HEK293 (cell line): Measurements from ENCODE around the gene MLF2.

Experiments
- EGR2 ChIP-seq: fragments of 450-650 bp; formaldehyde crosslinking; IDR thresholded peaks from 2 replicates; pipeline ENCODE4 v1.5.1; 2016; ENCODE audit warnings: low read depth, missing biosample characterization, missing genetic modification characterization
- GLIS2 ChIP-seq: fragments of 450-650 bp; formaldehyde crosslinking; IDR thresholded peaks from 2 replicates; pipeline ENCODE4 v1.5.1; 2016; ENCODE audit warnings: missing biosample characterization, missing genetic modification characterization
- MEIS1 ChIP-seq: sonication (generic); formaldehyde crosslinking; IDR thresholded peaks from 2 replicates; pipeline ENCODE4 v1.8.1; 2022; ENCODE audit warnings: missing genetic modification reagents, mild to moderate bottlenecking, borderline replicate concordance
- SP3 ChIP-seq: fragments of 450-650 bp; formaldehyde crosslinking; IDR thresholded peaks from 2 replicates; pipeline ENCODE4 v1.5.1; 2016; ENCODE audit warnings: missing biosample characterization, missing genetic modification characterization
- ZFHX2 ChIP-seq: fragments of 450-650 bp; formaldehyde crosslinking; conservative IDR thresholded peaks from 2 replicates; pipeline ENCODE4 v1.5.1; 2016; ENCODE audit warnings: missing biosample characterization, missing genetic modification characterization
- ZIC2 ChIP-seq: fragments of 450-650 bp; formaldehyde crosslinking; IDR thresholded peaks from 2 replicates; pipeline ENCODE4 v1.5.1; 2016; ENCODE audit warnings: missing biosample characterization, missing genetic modification characterization
- ZNF114 ChIP-seq: fragments of 450-650 bp; formaldehyde crosslinking; IDR thresholded peaks from 2 replicates; pipeline ENCODE4 v1.5.0; 2017; ENCODE audit warnings: missing biosample characterization, missing genetic modification characterization
- ZNF133 ChIP-seq: fragments of 450-650 bp; formaldehyde crosslinking; IDR thresholded peaks from 2 replicates; pipeline ENCODE4 v1.5.1; 2016; ENCODE audit warnings: missing biosample characterization, missing genetic modification characterization
- ZNF23 ChIP-seq: fragments of 450-650 bp; formaldehyde crosslinking; IDR thresholded peaks from 2 replicates; pipeline ENCODE4 v1.5.1; 2016; ENCODE audit warnings: missing biosample characterization, missing genetic modification characterization, borderline replicate concordance
- ZNF394 ChIP-seq: fragments of 450-650 bp; formaldehyde crosslinking; IDR thresholded peaks from 2 replicates; pipeline ENCODE4 v1.5.1; 2016; ENCODE audit warnings: missing biosample characterization, missing genetic modification characterization, mild to moderate bottlenecking, moderate library complexity, borderline replicate concordance
- ZNF629 ChIP-seq: fragments of 450-650 bp; formaldehyde crosslinking; IDR thresholded peaks from 2 replicates; pipeline ENCODE4 v1.5.1; 2017; ENCODE audit warnings: missing biosample characterization, missing genetic modification characterization
- ZNF677 ChIP-seq: fragments of 450-650 bp; IDR thresholded peaks from 2 replicates; pipeline ENCODE4 v1.5.0; 2018; ENCODE audit warnings: missing biosample characterization, mild to moderate bottlenecking, missing genetic modification characterization, moderate library complexity
- ZNF791 ChIP-seq: fragments of 450-650 bp; formaldehyde crosslinking; IDR thresholded peaks from 2 replicates; pipeline ENCODE4 v1.5.1; 2016; ENCODE audit warnings: missing biosample characterization, missing genetic modification characterization
- ZSCAN4 ChIP-seq: fragments of 450-650 bp; formaldehyde crosslinking; IDR thresholded peaks from 2 replicates; pipeline ENCODE4 v1.5.1; 2017; ENCODE audit warnings: missing biosample characterization, missing genetic modification characterization
- TF ChIP-seq, protein P1 (sequence below): fragments of 450-650 bp; formaldehyde crosslinking; IDR thresholded peaks from 2 replicates; pipeline ENCODE4 v1.5.1; 2016; ENCODE audit warnings: missing biosample characterization, missing genetic modification characterization, borderline replicate concordance
- TF ChIP-seq, protein P2 (sequence below): fragments of 450-650 bp; formaldehyde crosslinking; IDR thresholded peaks from 2 replicates; pipeline ENCODE4 v1.5.1; 2016; ENCODE audit warnings: missing biosample characterization, missing genetic modification characterization
- TF ChIP-seq, protein P3 (sequence below): fragments of 450-650 bp; formaldehyde crosslinking; IDR thresholded peaks from 2 replicates; pipeline ENCODE4 v1.5.1; 2016; ENCODE audit warnings: missing biosample characterization, missing genetic modification characterization
- TF ChIP-seq, protein P4 (sequence below): fragments of 450-650 bp; formaldehyde crosslinking; IDR thresholded peaks from 2 replicates; pipeline ENCODE4 v1.5.1; 2016; ENCODE audit warnings: missing biosample characterization, missing genetic modification characterization, borderline replicate concordance
- TF ChIP-seq, protein P5 (sequence below): fragments of 450-650 bp; formaldehyde crosslinking; IDR thresholded peaks from 2 replicates; pipeline ENCODE4 v1.5.1; 2016; ENCODE audit warnings: missing biosample characterization, missing genetic modification characterization
- TF ChIP-seq, protein P6 (sequence below): fragments of 450-650 bp; formaldehyde crosslinking; IDR thresholded peaks from 2 replicates; pipeline ENCODE4 v1.5.1; 2016; ENCODE audit warnings: missing biosample characterization, missing genetic modification characterization
- TF ChIP-seq, protein P7 (sequence below): fragments of 450-650 bp; formaldehyde crosslinking; conservative IDR thresholded peaks from 2 replicates; pipeline ENCODE4 v1.5.1; 2016; ENCODE audit warnings: low read depth, missing biosample characterization, missing genetic modification characterization

The MLF2 gene

GRCh38 chr12:6768437-6768914 lies 15.5 kb upstream of the MLF2 start (continued):
- TF ChIP-seq, protein P1, sequence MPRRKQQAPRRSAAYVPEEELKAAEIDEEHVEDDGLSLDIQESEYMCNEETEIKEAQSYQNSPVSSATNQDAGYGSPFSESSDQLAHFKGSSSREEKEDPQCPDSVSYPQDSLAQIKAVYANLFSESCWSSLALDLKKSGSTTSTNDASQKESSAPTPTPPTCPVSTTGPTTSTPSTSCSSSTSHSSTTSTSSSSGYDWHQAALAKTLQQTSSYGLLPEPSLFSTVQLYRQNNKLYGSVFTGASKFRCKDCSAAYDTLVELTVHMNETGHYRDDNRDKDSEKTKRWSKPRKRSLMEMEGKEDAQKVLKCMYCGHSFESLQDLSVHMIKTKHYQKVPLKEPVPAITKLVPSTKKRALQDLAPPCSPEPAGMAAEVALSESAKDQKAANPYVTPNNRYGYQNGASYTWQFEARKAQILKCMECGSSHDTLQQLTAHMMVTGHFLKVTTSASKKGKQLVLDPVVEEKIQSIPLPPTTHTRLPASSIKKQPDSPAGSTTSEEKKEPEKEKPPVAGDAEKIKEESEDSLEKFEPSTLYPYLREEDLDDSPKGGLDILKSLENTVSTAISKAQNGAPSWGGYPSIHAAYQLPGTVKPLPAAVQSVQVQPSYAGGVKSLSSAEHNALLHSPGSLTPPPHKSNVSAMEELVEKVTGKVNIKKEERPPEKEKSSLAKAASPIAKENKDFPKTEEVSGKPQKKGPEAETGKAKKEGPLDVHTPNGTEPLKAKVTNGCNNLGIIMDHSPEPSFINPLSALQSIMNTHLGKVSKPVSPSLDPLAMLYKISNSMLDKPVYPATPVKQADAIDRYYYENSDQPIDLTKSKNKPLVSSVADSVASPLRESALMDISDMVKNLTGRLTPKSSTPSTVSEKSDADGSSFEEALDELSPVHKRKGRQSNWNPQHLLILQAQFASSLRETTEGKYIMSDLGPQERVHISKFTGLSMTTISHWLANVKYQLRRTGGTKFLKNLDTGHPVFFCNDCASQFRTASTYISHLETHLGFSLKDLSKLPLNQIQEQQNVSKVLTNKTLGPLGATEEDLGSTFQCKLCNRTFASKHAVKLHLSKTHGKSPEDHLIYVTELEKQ (tag by site-specific recombination) = no peak; the same call in 1 of the 2 replicates
- TF ChIP-seq SP3 (tag by site-specific recombination) = no peak
- TF ChIP-seq, protein P2, sequence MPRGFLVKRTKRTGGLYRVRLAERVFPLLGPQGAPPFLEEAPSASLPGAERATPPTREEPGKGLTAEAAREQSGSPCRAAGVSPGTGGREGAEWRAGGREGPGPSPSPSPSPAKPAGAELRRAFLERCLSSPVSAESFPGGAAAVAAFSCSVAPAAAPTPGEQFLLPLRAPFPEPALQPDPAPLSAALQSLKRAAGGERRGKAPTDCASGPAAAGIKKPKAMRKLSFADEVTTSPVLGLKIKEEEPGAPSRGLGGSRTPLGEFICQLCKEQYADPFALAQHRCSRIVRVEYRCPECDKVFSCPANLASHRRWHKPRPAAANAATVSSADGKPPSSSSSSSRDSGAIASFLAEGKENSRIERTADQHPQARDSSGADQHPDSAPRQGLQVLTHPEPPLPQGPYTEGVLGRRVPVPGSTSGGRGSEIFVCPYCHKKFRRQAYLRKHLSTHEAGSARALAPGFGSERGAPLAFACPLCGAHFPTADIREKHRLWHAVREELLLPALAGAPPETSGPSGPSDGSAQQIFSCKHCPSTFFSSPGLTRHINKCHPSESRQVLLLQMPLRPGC (tag by site-specific recombination) = no peak
- no peak for TF ChIP-seq MEIS1 (CRISPR knock-in tag)
- TF ChIP-seq, protein P3, sequence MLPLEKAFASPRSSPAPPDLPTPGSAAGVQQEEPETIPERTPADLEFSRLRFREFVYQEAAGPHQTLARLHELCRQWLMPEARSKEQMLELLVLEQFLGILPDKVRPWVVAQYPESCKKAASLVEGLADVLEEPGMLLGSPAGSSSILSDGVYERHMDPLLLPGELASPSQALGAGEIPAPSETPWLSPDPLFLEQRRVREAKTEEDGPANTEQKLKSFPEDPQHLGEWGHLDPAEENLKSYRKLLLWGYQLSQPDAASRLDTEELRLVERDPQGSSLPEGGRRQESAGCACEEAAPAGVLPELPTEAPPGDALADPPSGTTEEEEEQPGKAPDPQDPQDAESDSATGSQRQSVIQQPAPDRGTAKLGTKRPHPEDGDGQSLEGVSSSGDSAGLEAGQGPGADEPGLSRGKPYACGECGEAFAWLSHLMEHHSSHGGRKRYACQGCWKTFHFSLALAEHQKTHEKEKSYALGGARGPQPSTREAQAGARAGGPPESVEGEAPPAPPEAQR = no peak
- no peak for TF ChIP-seq ZSCAN4
- no peak; the same call in 1 of the 2 replicates for TF ChIP-seq EGR2 (tag by site-specific recombination)
- peak; percentile 52 for TF ChIP-seq GLIS2 (tag by site-specific recombination)
- TF ChIP-seq ZNF791 (tag by site-specific recombination) = no peak
- no peak for TF ChIP-seq ZNF23 (tag by site-specific recombination)
- TF ChIP-seq, protein P4, sequence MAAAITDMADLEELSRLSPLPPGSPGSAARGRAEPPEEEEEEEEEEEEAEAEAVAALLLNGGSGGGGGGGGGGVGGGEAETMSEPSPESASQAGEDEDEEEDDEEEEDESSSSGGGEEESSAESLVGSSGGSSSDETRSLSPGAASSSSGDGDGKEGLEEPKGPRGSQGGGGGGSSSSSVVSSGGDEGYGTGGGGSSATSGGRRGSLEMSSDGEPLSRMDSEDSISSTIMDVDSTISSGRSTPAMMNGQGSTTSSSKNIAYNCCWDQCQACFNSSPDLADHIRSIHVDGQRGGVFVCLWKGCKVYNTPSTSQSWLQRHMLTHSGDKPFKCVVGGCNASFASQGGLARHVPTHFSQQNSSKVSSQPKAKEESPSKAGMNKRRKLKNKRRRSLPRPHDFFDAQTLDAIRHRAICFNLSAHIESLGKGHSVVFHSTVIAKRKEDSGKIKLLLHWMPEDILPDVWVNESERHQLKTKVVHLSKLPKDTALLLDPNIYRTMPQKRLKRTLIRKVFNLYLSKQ (tag by site-specific recombination) = no peak
- TF ChIP-seq, protein P5, sequence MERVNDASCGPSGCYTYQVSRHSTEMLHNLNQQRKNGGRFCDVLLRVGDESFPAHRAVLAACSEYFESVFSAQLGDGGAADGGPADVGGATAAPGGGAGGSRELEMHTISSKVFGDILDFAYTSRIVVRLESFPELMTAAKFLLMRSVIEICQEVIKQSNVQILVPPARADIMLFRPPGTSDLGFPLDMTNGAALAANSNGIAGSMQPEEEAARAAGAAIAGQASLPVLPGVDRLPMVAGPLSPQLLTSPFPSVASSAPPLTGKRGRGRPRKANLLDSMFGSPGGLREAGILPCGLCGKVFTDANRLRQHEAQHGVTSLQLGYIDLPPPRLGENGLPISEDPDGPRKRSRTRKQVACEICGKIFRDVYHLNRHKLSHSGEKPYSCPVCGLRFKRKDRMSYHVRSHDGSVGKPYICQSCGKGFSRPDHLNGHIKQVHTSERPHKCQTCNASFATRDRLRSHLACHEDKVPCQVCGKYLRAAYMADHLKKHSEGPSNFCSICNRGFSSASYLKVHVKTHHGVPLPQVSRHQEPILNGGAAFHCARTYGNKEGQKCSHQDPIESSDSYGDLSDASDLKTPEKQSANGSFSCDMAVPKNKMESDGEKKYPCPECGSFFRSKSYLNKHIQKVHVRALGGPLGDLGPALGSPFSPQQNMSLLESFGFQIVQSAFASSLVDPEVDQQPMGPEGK (tag by site-specific recombination) = peak; percentile 81
- peak; percentile 78 for TF ChIP-seq ZFHX2 (tag by site-specific recombination)
- TF ChIP-seq, protein P6, sequence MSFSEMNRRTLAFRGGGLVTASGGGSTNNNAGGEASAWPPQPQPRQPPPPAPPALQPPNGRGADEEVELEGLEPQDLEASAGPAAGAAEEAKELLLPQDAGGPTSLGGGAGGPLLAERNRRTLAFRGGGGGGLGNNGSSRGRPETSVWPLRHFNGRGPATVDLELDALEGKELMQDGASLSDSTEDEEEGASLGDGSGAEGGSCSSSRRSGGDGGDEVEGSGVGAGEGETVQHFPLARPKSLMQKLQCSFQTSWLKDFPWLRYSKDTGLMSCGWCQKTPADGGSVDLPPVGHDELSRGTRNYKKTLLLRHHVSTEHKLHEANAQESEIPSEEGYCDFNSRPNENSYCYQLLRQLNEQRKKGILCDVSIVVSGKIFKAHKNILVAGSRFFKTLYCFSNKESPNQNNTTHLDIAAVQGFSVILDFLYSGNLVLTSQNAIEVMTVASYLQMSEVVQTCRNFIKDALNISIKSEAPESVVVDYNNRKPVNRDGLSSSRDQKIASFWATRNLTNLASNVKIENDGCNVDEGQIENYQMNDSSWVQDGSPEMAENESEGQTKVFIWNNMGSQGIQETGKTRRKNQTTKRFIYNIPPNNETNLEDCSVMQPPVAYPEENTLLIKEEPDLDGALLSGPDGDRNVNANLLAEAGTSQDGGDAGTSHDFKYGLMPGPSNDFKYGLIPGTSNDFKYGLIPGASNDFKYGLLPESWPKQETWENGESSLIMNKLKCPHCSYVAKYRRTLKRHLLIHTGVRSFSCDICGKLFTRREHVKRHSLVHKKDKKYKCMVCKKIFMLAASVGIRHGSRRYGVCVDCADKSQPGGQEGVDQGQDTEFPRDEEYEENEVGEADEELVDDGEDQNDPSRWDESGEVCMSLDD (tag by site-specific recombination) = no peak
- no peak for TF ChIP-seq ZNF394 (tag by site-specific recombination)
- no peak for TF ChIP-seq ZNF133 (tag by site-specific recombination)
- TF ChIP-seq, protein P7, sequence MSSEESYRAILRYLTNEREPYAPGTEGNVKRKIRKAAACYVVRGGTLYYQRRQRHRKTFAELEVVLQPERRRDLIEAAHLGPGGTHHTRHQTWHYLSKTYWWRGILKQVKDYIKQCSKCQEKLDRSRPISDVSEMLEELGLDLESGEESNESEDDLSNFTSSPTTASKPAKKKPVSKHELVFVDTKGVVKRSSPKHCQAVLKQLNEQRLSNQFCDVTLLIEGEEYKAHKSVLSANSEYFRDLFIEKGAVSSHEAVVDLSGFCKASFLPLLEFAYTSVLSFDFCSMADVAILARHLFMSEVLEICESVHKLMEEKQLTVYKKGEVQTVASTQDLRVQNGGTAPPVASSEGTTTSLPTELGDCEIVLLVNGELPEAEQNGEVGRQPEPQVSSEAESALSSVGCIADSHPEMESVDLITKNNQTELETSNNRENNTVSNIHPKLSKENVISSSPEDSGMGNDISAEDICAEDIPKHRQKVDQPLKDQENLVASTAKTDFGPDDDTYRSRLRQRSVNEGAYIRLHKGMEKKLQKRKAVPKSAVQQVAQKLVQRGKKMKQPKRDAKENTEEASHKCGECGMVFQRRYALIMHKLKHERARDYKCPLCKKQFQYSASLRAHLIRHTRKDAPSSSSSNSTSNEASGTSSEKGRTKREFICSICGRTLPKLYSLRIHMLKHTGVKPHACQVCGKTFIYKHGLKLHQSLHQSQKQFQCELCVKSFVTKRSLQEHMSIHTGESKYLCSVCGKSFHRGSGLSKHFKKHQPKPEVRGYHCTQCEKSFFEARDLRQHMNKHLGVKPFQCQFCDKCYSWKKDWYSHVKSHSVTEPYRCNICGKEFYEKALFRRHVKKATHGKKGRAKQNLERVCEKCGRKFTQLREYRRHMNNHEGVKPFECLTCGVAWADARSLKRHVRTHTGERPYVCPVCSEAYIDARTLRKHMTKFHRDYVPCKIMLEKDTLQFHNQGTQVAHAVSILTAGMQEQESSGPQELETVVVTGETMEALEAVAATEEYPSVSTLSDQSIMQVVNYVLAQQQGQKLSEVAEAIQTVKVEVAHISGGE = no peak
- TF ChIP-seq ZNF114 (tag by site-specific recombination) = no peak
- TF ChIP-seq ZNF629 = peak; percentile 35; the same call in 1 of the 2 replicates
- TF ChIP-seq ZNF677 (tag by site-specific recombination) = no peak
- TF ChIP-seq ZIC2 (tag by site-specific recombination) = peak; percentile 70
